Measurements from ENCODE around the gene IL15.

IL15 gene

GRCh38 chr4:141761926-141762325 is 125.5 kb downstream of the IL15 start:
- no peak overlapping the region for H3K27ac ChIP-seq
- no peak for DNase-seq (ENCODE audit: low read depth, low spot score)

GRCh38 chr4:141763374-141763773 is 127.0 kb downstream of the IL15 start:
- DNase-seq (ENCODE audit: low read depth, low spot score) = no peak
- H3K27ac ChIP-seq = no peak overlapping the region

DNA sequence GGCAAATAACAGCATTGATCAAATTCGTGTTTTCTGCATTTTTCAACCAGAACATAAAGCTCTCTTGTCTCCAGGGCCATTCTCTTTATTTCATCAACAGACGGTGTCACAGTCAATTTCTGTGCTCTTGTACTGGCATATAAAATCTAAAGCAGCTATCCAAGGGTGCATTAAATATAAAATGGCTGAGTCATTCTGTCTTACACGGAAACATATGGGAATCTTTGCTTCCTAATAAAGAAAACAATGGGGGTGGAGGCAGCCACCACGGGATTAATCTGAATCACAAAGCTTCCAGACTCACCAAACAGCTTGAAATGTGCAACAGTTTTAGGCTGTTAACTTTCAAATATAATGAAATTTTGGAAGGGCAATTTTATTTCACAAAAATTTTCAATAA is 132.6 kb downstream of the IL15 start:
- no peak overlapping the region for H3K27ac ChIP-seq
- DNase-seq (ENCODE audit: low read depth, low spot score) = no peak

DNA sequence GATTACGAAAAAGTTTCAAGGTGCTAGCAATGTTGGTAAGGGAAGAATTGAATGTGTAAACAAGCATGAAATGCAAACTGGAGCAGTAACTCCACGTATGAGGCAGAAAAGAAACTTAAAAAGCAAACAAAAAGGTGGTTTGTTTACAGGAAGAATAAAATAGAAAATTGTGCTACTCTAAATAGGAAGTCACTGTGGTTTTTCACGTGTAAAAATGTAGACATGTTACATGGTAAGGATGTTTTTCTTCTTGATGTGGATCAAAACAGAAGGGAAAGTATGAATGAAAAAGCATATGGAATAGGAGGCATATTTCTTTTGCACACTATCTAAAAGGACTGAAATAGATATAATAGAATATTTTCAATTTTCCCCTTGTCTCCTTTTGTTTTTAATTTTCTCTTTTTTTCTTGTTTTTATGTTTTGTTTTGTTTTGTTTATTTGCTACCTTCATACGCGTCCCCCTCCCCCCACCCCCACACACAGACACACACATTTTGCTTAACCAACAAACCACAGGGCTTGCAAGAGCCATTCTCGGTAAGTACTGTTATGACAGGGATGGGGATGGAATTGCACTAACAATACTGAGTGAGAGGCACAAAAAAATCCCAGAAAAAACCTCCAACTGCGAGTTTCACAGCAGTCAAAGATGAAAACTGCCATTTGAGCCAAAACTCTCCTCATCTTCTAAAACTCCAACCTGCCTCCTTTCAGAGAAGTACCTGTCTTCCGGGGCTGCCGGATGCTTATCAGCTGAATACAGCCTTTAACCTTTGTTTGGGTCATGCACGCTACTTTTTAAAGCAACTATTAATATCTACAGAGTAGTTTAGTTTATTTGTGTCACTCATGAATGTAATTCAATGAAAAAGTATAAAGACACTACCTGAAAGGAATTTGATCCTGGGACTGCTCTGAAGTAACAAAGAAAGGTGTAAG is 135.8 kb downstream of the IL15 start:
- no peak overlapping the region for H3K27ac ChIP-seq
- DNase-seq (ENCODE audit: low read depth, low spot score) = no peak

DNA sequence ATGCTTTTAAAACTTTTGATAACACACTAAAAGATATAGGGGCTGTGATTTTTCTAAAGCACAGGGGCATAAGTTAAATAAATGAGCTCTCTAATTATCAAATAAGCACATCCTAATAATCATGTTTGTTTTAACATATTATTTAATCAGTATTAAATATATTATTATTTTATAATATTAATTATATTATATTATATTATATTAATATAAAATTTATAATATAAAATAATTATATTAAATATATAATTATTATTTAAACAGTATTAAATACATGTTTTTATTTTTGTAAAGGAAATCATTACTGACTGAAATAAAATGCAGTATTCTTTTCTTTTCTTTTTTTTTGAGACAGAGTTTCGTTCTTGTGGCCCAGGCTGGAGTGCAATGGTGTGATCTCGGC is 136.5 kb downstream of the IL15 start:
- no peak for DNase-seq (ENCODE audit: low read depth, low spot score)
- H3K27ac ChIP-seq = no peak overlapping the region

- DNase-seq (ENCODE audit: low read depth, low spot score) = no peak
These were observed 145.8 kb downstream of the IL15 start for GRCh38 chr4:141782205-141782604.

More at GRCh38 chr4:141782205-141782604, 145.8 kb downstream of the IL15 start:
- no peak overlapping the region for H3K27ac ChIP-seq

All from epithelial cell of prostate (primary cell).